ENCODE results near the gene LYPD4. TPM values are rescaled to one million over a fixed set of nuclear protein-coding genes. Genes with fewer than 3 reads are reported as not detected.

LYPD4 gene
- total and polyA plus RNA-seq, 2 donors (not counting 1 experiment from before 2014, with no cell fraction given) = not detected

- peak within 1 kb of the TSS; percentile 98 for H3K27ac Mint-ChIP-seq
- Histone ChIP-seq H3K79me2 (ENCODE audit: control insufficient read depth, insufficient read depth, low read length) (peaks cover 89% of the 10 kb centered on the region), H3K27me3 (replicated peaks in 1 of 4; ENCODE audit: control extremely low read depth in 1 of 4, control insufficient read depth in 3 of 4, insufficient read depth in 4 of 4, low read length in 3 of 4) (no peaks in the 10 kb centered on the region), H3K9me3 (ENCODE audit: control extremely low read depth in 1 of 3, control insufficient read depth in 2 of 3, insufficient read depth in 1 of 3, low read length in 2 of 3) (no peaks in the 10 kb centered on the region), H3K4me2 (replicated peaks; ENCODE audit: low read depth, low read length, poor library complexity, severe bottlenecking) (peak within 1 kb of the TSS; percentile 87), H2AFZ (ENCODE audit: insufficient read depth, low read depth, low read length, poor library complexity, severe bottlenecking) (peak within 1 kb of the TSS; percentile 61), H3K27ac (ENCODE audit: low read length in 2 of 2) (peak within 1 kb of the TSS; percentile 72 to 87), H4K20me1 (ENCODE audit: control insufficient read depth, insufficient read depth, low read length, poor library complexity, severe bottlenecking) (peaks cover 80% of the 10 kb centered on the region), H3K36me3 (replicated peaks in 1 of 2; ENCODE audit: control extremely low read depth in 1 of 2, control insufficient read depth in 1 of 2, extremely low read depth in 1 of 2, insufficient read depth in 2 of 2, low read length in 1 of 2) (peaks cover 0 to 44% of the 10 kb centered on the region in 2 experiments), H3K4me1 (ENCODE audit: control insufficient read depth in 2 of 2, insufficient read depth in 2 of 2, low read length in 2 of 2) (peaks cover 68 to 82% of the 10 kb centered on the region in 2 donors), H3K9ac (ENCODE audit: low read length) (peak within 1 kb of the TSS; percentile 94), H3K4me3 (ENCODE audit: control extremely low read depth in 1 of 5, extremely low read depth in 1 of 5, insufficient read depth in 1 of 5, low read depth in 2 of 5, low read length in 4 of 5) (peak within 1 kb of the TSS; percentile 83 to 100 (median 97))
- DNase-seq = peak; percentile 82
- CTCF ChIA-PET = interaction anchor here (0.5 to 7.3 kb wide), 7 partner anchors 9 to 152 kb away, joined by 3 to 180 read pairs (median 8); partner anchors contain the start of genes CD79A and RPS19
- WGBS (ENCODE audit: insufficient coverage) = under 1% methylated on average over 71 of the region's 80 CpGs
- H3K4me3 Mint-ChIP-seq = peak within 1 kb of the TSS; percentile 93
- TF ChIP-seq, protein P1, sequence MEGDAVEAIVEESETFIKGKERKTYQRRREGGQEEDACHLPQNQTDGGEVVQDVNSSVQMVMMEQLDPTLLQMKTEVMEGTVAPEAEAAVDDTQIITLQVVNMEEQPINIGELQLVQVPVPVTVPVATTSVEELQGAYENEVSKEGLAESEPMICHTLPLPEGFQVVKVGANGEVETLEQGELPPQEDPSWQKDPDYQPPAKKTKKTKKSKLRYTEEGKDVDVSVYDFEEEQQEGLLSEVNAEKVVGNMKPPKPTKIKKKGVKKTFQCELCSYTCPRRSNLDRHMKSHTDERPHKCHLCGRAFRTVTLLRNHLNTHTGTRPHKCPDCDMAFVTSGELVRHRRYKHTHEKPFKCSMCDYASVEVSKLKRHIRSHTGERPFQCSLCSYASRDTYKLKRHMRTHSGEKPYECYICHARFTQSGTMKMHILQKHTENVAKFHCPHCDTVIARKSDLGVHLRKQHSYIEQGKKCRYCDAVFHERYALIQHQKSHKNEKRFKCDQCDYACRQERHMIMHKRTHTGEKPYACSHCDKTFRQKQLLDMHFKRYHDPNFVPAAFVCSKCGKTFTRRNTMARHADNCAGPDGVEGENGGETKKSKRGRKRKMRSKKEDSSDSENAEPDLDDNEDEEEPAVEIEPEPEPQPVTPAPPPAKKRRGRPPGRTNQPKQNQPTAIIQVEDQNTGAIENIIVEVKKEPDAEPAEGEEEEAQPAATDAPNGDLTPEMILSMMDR (IDR thresholded peaks at IDR 0.05) = no peak
- no peak for TF ChIP-seq EZH2 (IDR thresholded peaks at IDR 0.05; ENCODE audit: borderline replicate concordance, insufficient read depth, low read depth, low read length, poor library complexity, severe bottlenecking)
- POLR2A ChIA-PET = interaction anchor here (0.6 to 4.3 kb wide), 10 partner anchors 10 to 76 kb away, joined by 3 to 85 read pairs (median 7); partner anchors contain the start of genes ERFL, RABAC1 and RPS19
- ATAC-seq (ENCODE audit: low read depth) = peak; percentile 23
- H3K27me3 Mint-ChIP-seq = no peaks in the 10 kb centered on the region
- no peaks in the 10 kb centered on the region for H3K9me3 Mint-ChIP-seq (ENCODE audit: insufficient read depth)
- peaks cover 77% of the 10 kb centered on the region for H3K4me1 Mint-ChIP-seq
- intact Hi-C loops (cut with micrococcal nuclease) = loop anchor here (5.0 kb wide), 1 partner anchor 194 kb away; the partner anchor contains the start of gene ZNF574
These were observed 38.3 kb upstream of the LYPD4 start, which contains the start of gene ARHGEF1 for GRCh38 chr19:41882568-41883462. Gene ARHGEF1, plus strand, starts transcription at chr19:41883184. Its CDS starts 4,899 bp downstream, at chr19:41888083.
